Activated CD4-positive, alpha-beta T cell treated with anti-CD3 and anti-CD28 coated beads, Interleukin-10, Interleukin-2, amounts not matched to agents 100 ng/mL and 50 ng/mL, durations not matched to agents 16 hours and 8 hours (primary cell): Measurements from ENCODE around the gene PCID2.
A peak's percentile ranks its signal among the peaks of the same experiment; 100 is the strongest.
"Not testable (repeated sequence)": the region's sequence is repeated elsewhere in the genome, so short reads cannot be mapped to it uniquely, and the experiment has no call there.

ENCODE experiments used
- DNase-seq: peaks from one replicate; pipeline ENCODE4 v3.0.0-alpha.2; 2020

The PCID2 gene

DNA sequence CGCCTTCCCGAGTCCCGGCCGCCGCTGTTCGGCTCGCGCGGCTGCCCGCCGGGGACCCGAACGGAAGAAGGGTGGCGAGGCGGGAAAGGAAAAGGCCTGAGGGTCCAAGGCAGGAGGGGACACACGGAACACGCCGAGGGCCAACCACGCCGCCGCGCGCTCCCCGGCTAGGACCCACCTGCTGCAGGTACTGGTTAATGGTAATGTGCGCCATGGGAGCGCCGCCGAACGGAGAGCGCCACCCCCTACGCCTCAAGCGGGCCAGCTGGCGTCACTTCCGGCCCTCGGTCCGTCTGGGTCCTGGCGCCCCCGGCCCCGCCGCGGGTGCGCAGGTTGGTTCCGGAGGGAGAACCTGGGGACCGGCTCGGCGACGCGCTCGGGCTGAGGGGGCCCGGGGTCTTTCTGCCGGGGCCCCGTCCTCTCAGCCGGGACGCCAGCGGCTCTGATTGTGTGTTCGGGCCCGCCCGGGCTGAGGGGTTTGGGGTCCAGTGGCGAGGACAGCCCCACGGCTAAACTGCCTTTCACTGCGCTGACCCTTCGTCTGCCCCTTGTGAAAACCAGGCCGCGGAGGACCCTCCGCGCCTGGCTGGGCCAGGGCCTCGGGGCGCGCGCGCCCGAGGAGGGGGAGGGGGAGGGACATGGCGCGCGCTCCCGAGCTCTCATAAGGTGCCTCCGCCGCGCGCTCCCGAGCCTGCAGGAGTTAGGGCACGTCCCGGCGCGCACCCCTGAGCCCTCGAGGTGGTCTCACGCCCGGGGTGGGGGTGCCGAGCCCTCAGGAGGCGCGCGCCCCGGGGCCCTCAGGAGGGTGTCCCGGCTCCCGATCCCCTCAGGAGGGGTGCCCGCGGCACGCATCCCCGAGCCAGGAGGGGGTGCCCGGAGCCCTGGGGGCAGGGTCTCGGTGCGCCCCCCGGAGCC lies at the start of gene PCID2:
Gene PCID2 (minus strand): TSS at position 249 of the 915 bp plus-strand sequence. CDS start 35 bp downstream, at position 214.
- DNase-seq = peak; percentile 94

DNA sequence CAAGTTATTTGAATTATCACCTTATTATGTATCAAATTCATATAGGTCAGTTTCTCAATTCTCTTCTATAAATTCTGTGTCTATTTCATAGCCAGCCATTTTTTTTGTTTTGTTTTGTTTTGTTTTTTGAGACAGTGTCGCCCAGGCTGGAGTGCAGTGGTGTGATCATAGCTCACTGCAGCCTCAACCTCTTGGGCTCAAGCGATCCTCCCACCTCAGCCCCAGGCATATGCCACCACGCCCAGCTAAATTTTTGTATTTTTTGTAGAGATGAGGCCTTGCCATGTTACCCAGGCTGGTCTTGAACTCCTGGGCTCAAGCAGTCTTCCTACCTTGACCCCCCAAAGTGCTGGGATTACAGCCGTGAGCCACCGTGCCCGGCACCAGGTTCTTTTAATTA lies 49.4 kb upstream of the PCID2 start:
- DNase-seq = not testable (repeated sequence)

DNA sequence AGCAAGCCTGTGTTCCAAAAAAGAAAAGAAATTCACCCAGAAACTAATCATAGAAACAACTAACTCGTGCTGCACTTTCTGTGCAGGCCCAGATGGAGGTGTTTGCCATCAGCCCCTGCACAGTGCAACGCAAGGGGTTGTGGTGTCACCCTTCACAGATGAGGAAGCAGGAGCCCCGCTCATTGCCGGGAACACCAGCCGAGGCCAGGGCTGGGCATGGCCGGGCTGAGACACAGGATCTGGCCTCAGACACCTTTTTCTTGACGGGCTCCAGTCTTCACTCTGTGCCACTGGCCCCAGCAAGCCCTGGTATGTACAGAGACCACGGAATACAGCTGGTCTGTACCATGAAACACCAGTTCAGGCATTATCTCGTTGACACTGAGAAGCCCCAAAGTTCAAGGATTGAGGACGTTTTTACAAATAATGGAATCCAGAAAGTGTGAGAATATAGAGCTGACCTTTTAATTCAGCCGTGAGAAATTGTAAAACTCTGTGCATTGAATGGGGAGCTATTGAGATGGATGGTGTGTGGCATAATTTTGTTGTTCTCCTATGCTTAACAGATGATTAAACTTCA lies 44.1 kb upstream of the PCID2 start:
- DNase-seq = no peak

DNA sequence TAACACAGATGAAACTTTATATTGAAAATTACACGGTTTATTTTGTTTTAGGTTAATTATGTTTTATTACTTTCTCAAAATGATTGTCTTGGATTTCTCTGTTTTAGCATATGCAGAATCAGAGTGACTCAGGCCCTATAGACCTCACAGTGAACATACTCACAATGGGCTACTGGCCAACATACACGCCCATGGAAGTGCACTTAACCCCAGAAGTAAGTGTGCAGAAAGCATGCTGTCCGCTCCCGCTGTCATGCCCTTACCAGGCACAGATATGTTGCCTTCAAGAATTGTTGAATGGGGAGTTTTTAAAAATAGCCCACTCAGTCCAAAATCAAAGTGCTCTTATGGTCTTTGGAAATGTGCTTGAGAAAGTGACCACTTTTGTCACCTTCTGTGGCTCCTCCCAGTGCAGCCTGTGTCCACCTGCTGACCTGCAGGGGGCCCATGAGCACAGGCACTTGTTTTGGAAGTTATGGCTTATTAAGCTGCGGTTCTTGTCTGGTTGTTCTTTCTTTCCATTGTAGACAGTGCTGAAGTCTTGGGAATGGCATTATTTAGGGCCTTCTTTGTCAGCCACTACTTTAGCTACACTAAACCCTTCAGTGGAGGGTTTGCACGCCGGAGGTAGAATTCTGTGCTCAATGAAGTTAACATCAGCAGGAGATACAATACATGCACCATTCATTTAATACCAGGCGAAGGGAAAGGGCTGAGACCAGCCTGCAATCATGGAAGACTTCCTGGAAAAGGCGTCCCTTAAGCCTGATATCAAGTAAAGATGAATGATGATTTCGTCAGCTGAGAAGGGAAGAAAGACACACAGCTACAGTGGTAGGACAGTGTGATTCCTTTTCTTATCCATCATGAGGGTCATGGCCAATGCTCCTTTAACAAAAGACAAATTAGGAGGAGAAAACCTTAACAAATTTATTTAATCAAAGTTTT lies 37.7 kb upstream of the PCID2 start:
- no peak for DNase-seq

DNA sequence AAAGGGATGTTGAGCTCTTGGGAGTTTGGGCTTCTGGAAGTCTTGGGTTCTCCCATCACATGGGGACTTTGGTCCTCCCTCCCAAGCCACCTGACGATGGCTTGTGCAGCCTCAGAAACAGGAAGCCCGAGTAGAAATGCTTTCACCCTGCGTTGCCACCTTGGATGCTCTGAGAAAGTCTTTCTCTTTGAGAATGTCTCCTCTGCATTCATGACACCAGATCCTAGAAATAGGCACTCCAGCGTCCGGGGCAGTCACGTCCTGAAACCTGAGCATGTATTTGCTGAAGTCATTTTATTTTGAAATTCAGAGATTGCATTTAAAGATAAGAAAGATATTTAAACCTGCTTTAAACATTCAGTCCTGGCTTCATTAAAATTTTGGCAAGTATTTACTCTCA lies 35.4 kb upstream of the PCID2 start:
- DNase-seq = no peak

DNA sequence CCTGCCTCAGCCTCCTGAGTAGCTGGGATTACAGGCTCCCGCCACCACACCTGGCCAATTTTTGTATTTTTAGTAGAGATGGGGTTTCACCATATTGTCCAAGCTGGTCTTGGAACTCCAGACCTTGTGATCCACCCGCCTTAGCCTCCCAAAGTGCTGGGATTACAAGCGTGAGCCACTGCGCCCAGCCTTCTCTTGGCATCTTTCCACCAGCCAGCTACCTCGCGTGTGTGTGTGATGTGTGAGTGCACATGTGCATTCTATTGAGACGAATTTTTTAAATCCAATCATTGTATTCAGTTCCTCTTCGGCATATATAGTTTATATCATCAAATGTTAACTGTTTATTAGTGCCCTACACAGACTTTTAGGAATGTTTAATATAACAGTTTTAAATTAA lies 33.2 kb upstream of the PCID2 start:
- not testable (repeated sequence) for DNase-seq

DNA sequence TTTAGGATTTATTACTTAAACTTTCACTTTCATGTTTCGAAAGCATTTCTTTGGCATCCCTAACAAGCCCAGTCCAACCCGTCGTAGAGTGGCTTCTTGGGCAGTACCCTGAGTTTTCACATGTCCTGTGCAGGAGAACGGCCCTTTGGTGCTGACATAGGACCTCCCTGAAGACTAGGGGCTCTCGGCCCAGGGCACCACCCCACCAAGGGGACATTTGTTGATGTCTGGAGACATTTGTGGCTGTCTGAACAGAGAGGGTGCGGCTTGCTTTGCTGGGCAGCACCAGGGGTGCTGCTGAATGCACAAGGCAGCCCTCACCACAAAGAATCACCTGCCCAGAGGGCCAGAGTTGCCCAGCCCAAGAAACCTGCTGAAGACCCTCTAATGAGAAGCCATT lies 31.5 kb upstream of the PCID2 start:
- no peak for DNase-seq

DNA sequence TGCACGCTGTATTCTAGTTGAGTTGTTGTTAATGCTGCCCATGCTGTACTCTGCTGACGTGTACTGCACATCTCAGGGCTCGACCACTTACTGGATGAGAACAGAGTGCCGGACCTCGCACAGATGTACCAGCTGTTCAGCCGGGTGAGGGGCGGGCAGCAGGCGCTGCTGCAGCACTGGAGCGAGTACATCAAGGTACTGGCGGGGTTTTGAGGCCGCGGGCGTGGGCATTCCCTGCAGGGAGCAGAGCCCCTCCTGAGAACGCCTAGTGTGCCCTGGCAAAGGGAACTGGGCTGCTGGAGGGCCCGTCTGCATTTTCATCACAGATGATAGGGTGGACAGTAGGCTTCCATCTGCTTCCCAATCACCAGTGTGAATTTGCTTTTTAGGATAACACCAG lies 30.9 kb upstream of the PCID2 start:
- no peak for DNase-seq

DNA sequence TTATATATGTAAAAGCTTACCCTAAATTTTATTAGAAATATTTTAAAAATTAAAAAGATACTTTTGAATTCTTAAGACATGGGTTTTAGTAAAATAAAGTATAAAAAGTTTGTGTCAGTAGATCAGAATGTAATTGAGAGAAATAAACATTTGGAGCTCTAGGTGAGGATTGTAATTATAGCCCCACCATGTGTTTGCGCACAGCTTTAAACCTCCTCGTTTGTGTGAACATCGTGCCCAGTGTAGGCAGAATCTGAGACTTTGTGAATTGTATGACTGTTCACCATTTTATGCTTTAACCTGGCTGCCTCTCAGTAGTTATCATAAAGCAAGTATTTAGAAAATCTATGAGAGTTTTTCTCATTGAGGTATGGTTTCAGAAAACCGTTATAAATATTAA lies 30.1 kb upstream of the PCID2 start:
- DNase-seq = no peak

DNA sequence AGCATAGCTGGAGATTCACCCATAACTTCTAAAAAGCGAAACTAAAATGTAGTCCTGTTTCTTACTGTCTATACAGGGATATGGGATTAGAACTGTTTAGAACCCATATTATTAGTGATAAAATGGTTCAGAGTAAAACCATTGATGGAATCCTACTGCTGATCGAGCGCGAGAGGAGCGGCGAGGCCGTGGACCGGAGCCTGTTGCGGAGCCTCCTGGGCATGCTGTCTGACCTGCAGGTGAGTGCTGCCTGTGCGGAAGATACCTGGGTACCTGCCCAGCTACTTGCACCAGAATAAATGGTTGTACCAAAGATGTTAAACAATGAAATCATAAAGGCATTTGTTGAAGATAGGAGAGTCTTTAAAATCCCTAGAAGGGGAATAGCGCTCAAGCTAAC lies 24.6 kb upstream of the PCID2 start:
- DNase-seq = no peak

DNA sequence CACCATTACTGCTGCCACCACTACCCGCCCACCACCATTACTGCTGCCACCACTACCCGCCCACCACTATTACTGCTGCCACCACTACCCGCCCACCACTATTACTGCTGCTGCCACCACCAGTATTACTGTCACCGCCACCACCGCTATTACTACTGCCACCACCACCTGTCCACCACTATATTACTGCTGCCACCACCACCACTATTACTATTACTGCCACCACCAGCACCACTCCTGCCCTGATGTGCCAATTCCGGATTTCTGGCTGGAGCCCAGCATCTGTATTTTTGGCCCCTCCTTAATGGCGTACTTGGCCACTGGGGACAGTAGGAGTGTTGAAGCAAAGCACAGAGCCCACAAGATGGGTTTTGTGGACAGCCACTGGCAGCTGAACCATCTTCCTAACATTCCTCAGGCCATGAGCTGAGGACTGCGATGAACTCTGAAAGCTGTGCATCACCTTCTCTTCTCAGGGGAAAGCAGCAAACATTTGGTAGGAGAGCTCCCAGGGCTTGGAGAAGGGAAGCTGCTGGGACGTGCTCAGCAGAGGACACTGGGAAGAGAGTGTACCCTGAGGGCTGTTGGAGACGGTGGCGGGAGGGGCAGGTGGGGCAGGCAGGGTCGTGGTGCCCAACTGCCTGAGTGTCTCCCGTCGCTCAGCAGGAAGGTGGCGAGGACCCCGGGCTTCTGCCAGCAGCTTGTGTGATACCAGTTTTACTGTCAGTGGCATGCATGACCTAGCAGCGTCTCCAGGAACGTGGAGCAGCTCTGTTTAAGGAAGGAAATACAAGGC lies 23.9 kb upstream of the PCID2 start:
- DNase-seq = no peak

DNA sequence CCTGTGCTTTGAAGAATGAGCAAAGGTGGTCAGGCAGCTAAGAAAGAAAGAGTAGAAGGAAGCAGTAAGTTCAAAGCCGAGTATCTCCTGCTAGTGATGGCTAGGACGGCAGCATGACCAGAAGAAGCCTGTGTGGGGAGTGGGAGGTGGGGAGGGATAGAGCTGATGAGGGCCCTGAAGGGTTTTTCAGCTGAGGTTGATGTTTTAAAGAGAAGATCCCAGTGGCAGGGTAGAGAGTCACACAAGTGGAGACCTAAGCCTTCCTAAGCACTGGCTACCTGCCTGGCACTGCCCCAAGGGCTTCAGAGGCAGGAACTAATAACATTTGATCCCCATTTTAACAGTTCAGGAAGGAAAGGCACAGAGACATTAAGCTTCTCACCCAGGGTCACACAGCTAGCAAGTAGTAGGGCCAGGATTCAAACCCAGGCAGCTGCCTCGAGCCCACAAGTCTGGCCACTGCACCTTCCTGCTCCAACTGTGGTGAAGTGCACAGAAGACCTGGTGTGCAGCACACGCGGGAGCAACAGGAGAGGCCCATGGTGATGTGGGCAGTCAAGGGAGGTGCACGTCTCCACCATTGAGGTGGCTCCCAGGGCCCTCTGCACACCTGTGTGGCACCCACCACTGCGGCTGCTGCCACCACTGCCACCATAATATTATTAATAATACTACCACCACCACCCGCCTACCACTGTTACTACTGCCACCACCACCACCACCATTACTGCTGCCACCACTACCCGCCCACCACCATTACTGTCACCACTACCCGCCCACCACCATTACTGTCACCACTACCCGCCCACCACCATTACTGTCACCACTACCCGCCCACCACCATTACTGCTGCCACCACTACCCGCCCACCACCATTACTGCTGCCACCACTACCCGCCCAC lies 23.1 kb upstream of the PCID2 start:
- no peak for DNase-seq

DNA sequence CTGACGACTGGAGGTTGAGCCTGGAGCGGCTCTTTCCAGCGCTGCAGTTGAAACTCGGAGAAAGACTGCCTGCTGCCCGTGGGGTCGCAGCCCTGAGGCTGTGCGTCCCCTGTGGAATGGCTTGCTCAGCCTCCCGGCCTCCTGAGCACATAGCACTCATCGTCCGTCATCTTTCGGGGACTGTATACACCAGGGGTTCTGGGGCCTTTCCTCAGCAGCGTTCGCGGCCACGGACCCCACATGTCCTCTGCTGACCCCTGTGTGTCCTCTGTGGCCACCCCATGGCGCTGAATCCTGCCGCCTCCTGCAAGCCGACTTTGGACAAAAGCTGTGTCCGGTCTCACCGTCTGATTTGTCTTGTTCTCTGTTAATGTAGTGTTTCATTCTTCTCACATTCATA lies 21.3 kb upstream of the PCID2 start:
- no peak for DNase-seq

DNA sequence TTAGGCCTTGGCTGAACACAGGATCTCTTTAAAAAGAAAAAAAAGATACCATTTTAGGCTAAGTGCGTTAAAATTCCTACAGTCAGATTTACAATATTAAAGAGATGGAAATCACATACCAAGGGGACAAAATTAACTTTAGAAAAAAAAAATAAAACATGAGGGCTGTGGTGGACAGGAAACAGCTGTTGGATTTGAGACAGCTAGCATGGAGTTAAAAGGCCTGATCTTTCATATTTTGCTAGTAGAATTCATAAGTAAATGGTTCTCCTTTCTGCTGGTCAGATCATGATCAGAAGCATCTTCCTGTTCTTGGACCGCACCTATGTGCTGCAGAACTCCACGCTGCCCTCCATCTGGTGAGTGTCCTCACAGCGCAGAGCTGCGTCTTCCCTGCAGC lies 20.7 kb upstream of the PCID2 start:
- no peak for DNase-seq

DNA sequence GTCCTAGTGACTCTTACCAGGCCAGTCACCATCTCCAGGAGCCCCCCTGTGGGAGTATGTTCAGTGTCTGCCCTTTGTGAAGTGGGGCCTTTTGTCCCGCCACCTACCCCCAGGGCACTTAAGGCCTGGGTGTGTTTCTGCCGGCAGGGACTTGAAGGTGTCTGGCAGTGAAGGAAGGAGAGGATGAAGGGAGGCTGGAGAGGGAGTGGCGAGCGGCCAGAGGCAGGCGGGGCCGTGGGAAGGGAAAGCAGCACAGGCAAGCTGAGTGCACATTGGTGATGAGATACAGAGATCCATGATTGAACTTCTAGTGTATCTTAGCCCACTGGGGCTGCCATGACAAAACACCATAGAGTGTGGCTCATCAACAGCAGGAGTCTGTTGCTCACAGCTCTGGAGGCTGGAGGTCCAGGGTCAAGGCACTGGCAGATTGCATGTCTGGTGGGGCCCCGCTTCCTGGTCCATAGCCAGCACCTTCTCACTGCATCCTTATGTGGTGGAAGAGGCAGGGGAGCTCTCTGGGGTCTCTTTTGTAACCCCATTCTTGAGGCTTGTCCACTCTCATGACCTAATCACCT lies 18.5 kb upstream of the PCID2 start:
- DNase-seq = no peak

DNA sequence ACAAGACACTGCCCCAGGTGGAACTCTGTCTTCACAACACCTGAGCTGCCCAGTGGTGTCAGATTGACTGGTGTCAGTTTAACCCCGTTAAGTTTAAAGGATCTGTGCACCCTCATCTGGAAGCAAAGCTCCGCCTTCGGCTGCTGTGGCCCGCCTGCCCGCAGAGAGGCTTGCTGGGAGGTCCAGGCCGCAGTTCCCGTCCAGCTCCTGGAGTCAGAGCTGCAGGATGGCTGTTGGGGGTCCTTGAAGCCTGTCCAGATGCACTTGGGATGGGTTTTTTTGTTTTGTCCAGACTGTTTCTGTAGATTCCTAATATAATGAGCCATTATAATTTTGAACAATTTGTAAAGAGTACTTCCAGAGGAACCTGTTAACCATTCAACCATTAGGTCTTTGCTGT lies 17.0 kb upstream of the PCID2 start:
- DNase-seq = no peak

DNA sequence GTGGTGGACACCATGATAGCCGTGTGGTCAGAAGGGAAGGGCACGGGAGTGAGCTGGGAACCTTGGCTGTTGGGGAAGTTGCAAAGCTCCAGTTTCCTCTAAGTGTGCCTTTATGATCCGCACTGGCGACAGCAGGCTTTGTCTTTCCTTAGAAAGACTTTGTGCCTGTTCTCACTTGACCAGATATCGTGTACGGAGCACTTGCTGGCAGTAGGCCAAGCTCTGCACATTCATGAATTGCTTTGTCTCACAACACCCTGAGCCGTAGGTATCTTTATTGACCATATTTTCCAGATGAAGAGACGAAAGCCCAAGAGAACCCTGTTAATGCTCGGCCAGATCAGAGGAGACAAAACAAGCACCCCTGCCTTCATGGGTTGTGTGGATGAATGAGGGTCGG lies 16.0 kb upstream of the PCID2 start:
- no peak for DNase-seq

DNA sequence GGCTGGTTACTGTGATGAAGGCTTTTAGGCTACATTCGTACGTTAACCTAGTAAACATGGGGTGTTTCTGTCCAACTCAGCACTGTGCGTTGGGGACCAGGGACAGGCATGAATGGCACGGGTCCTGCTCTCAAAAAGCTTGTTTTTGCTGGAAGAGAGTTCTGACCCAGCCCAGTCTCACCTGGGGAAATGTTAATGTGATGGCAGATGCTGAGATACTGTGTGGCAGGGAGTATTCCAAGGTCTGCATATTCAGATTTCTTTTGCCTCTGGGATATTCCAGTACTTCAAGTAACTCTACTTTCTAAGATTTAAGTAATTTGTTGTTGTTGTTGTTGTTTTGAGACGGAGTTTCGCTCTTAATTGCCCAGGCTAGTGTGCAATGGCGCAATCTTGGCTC lies 14.6 kb upstream of the PCID2 start:
- no peak for DNase-seq

DNA sequence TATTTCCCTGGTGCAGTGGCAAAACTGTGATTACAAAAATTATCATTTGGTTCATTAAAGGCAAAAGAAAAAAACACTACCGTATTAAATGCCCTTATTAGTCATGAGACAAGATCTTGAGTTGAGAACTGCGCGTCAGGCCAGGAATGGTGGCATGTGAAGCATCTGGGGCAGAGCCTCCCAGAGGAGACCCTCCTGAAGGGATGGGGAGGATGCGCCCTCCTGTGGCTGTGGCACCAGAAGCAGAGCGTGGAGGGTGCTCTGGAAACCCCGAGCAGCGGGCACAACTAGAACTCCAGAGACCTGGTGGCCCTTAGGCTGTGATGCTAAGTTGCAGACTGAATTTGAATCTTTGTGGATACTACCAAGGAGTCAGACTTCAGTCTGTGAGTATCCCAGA lies 12.4 kb upstream of the PCID2 start:
- DNase-seq = no peak

DNA sequence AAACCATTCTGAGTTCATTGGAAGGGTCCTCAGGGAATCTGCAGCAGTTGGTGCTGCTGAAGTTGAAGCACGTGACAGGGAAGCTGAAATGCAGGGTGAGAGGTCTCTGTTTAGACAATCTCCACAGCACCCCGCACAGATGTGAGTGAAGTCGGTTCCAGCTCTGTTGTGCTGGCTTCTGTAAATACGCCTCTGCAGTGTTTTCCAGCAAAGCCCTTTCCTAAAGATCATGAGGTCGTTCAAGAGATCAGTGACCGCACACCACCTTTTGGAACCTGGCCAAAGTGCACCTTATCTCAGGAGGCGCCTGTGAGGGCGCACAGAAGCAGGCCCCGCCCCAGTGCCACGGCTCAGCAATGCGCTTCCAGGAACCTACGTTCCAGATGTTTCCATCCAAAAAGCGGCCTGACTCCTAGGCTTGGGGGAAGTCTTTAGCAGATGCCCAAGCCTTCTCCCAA lies 11.7 kb upstream of the PCID2 start:
- DNase-seq = no peak
